GM21390 (cell line): Measurements from ENCODE around the gene LRPPRC.

Experiments
- ATAC-seq: cut with Tn5 transposase; IDR thresholded peaks from one replicate; pipeline ENCODE4 v1.9.1; 2021; ENCODE audit not compliant: unreplicated experiment

The LRPPRC gene

DNA sequence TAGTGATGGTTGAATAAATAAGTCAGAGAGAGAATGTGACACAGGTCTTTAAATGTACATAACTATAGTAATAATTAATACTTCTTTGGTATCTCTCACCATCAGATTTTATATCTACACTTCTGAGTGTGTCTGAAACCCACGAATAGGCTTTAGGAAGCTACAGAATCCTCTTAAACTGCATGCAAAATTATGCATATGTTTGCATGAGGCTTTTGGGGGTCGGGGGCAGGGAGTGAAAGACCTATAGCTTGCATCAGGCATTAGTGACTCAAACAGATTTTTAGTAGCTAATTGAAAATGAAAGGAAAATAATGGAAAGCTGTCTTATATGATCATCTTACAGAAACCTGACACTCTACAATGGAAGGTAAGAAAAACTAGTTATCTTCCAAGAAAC is 14.9 kb downstream of the LRPPRC start:
- ATAC-seq, result no peak

DNA sequence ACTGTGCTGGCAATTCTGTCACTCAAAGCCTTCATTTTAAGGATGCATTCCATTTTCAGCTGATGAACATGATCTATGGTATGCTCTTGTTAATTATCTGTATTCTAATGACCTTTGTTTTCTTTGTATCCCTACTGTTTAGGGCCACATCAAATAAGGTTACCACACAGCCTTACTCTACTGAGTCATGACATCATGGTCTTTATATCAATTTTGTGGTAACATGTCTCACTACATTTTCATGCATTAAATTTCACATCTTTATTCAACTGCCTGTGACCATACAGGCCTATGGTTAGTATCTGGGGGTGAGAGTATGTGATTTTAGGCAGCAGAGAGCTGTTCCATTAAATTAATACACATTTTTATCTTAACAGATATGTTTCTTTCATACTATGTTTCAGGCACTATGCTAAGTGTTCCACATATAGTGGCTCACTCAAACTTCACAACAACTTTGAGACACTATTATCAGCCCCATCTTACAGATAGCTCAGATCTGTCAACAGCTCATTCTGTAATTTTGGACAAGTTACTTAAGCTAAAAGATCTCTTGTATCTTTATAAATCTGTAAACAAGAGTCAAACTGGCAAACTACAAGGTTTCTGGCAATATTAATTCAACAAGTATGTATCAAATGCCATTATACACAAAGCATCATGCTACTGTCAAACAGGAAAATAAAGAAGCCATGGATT is 18.0 kb downstream of the LRPPRC start:
- ATAC-seq, result no peak

DNA sequence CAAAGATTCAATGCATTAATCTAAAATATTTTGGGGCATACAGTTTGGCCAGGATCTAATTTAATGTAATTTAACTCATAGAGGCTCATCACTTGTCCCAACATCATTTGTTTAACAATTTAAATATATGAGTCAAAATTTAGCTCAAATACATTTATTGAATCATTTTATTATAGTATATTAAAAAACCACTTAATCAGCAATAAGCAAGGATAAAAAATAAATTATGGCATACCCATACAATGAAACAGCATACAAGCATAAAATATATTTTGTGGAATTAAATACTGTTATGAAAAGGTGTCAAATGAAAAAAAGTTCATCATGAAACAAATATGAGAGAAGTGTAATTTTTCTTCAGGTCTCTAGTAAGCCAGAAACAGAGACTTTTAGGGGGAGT is 34.9 kb downstream of the LRPPRC start:
- no peak for ATAC-seq

DNA sequence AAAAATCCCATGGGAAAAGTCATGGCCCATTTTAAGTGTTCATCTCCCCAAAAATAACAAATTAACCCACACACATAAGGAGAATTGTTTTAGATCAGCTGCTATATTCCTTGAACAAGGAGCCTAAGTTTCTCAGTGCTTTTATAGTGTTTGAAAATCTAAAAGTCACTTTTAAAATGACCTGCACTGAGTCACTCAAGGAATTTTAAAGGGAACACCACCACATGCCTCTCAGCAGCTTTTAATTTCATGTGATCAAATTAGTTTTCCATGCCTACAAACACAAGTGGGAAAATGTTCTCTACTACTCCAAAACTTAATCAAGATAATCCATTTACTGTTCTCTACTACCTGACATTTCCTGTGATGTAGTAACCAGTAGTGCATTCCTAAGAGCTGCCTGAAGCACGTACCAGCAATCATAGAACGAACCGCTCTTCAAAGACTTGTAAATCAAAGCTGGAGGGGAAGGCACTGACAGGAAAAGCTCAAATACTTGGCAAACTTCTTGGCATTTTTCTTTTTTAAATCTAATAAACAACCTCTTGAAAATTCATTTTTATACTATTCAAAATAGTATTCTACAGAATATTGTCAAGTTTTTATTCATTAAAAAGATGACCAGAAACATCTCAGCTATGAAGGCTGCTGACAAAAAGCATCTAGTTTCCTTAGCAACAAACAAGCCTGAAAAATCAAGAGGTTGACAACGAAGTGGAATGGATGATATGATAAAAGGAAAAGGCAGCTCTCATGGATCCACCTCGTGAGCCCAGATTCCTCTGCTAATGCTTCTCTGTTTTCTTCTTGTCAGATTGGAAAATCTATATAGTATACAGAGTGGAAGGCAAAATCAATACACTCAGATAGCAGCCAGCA is 37.2 kb downstream of the LRPPRC start:
- no peak for ATAC-seq

DNA sequence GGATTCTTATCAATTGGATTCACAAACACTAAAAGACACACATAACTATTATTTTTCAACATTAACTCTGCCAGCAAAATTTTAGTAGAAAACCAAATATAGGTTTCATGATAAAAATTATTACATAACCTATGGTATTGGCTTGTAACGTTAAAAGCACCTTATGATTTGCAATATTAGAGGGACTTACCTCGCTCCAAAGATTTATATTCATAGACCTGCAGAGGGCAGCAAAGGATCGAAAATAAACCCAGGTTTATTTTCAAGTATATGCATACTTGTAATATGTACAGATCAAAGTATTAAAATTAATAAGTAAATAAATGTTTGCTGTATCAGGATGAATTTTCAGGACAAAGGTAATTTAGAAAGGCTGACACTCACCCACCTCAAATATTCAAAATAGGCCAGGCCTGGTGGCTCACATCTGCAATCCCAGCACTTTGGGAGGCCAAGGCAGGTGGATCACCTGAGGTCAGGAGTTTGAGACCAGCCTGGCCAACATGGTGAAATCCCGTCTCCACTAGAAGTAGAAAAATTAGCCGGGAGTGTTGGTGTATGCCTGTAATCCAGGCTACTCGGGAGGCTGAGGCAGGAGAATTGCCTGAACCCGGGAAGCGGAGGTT is 45.3 kb downstream of the LRPPRC start:
- ATAC-seq, result no peak

DNA sequence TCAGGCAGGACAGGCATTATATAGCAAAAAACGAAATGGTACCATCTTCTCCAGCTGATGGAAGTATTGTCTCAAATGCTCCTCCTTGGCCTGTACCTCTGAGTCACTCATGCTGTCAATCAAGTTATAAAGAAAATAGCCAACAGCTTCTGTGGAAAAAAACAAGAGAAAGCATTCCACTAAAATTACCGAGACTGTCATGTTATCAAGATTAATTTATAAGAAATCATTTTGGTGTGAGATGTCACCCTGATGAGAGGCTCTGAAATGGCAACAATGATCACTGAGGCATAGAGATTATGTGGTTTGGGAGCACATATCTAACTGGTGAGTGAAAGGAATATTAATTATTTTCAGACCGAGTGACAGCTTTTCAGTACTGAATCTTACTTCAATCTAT is 47.4 kb downstream of the LRPPRC start:
- ATAC-seq, result no peak

DNA sequence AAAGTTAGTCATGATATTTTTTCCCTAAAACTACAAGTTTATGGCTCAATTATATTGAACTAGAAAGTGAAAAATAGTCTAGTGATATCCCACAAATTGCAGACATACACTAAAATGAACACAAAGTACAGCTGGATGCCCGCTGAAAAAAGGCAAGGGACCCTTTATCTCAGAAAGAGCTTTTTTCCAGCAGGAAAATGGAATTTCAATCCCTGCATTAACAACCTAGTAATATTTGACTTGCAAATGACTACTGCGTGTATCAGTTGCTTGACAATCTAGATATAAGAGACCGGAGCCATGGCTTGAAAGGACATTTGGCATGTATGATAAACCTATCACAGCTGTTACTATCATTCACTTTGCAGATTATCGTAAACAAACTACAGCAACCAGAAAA is 49.1 kb downstream of the LRPPRC start:
- no peak for ATAC-seq

DNA sequence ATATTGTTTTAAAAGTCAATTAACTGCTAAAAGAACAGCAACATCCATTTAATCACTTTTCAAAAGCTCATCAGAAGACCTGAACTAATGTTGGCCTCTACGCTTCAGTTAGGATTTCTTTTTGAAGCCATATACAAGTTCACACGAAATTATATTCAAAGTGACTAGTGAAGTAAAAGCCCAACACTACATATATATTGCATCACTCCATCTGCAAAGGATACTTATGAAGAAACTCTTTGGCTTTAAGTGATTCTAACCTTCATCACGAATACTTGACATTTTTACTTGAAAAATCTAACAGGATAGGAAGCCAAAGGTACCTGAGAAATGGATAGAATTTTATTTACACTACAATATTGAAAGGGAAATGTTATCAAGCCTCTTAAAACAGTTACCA is 50.4 kb downstream of the LRPPRC start:
- ATAC-seq, result no peak

DNA sequence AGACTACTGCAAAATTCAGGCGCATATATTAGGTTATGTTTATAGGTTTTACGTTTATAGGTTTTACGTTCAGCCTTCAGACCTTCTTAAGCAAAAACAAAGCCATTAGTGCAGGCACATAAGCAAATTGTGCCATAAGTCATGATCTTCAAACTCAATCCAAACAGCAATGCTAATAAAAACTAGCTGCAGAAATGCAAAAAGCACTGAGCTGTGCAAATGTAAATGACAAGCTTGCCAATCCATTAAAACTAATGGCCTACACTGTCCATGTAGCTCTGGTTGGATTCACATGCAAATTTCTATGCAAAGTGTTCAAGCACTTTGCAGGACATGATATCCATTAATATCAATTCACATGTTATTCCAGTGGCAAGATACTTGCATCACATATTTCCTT is 50.9 kb downstream of the LRPPRC start:
- ATAC-seq, result no peak

DNA sequence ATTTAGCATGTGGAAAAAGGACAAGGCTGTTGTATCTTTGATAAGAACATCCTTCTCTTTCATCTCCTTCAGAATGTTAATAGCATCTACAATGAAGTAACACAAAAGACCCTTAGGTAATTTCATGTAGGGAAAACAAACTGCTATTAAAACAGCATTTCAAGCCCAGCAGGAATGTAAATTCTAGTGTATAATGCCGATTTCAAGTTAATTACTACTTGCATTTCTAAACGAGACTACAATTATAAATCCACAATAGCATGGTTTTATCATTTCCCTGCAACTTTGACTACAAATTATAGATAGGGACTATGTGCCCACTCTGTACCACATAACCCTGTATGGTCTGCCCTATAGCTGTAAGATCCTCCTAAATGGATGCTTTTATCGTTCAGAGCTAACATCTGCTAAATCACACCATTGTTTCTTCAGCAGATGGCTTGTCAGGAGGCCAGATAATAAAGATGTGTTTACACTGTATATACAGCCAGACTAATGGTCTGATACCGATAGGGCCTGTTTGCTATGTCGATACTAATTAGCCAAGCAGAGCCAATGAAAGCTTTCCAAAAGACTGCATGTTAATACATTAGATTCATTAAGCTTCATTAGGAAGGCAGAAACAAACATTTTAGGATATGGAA is 51.9 kb downstream of the LRPPRC start:
- ATAC-seq, result no peak

DNA sequence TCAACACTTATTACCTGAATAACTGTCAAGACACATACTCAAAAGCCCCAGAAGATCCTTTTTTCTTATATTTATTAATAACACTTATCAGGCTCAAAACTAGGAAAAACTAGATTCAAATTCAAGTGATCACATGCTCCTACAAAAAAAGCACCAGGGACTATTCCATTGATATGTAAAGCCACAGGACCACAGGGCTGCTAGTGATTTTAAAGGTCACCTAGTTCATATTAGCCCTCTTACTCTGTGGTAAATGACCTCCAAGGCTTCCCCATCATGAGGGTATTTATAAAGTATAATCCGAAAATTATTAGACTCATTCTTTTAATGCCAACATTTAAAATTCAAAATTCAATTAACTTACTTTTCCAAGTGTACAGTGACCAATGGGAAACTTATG is 52.5 kb downstream of the LRPPRC start:
- ATAC-seq, result no peak

DNA sequence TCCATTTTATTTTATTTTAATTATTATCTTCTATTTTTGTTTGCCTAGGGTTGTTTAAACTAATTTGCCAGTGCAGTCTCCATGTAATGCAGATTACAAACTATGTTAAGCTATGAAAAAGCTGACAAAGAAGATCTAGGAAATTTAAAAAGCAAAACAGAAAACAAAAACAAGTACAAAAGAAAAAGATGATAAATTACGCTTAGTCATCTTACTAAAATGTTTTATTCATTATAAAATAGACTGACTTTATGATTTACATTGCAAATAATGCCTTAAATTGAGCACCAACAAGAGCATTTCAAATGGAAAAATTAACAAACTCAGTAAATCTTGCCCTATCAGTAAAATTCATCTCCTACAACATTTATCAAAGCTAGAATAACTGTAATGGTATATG is 52.9 kb downstream of the LRPPRC start:
- no peak for ATAC-seq

DNA sequence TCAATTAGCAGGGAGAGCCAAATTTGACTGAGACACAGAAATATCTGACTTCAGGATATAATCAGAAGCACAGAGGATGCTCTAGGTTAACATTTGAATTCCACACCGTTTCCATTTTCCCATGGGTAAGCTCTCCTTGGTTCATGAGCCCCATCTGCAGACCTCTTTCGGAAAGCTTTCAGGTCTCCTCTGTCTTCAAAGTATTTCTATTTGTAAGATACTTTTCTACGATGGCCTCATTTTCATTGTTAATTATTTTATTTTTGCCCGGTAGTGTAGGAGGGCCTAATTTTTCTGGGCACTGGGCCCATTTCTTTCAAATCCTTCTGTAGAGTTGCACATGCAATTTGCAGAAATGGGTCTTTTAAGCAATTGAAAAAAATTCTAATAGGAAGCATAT is 53.8 kb downstream of the LRPPRC start:
- no peak for ATAC-seq

DNA sequence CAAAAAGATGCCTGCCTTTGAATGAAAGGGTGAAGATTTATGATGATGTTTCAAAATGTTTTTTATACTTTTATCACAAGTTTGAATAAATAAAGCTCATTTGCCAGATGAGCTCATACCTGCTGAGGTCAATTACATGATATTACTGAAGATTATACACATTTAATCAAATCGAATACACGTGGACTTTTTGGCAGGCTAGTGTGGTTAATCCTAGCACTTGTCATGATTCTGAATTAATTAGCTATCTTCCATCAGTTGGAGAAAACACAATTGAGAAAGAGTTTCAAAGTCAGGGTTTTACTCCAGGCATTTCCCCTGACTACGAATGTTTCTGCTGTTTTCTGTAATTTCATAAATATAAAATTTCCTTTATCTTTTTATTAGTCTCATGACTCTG is 54.4 kb downstream of the LRPPRC start:
- ATAC-seq, result no peak

DNA sequence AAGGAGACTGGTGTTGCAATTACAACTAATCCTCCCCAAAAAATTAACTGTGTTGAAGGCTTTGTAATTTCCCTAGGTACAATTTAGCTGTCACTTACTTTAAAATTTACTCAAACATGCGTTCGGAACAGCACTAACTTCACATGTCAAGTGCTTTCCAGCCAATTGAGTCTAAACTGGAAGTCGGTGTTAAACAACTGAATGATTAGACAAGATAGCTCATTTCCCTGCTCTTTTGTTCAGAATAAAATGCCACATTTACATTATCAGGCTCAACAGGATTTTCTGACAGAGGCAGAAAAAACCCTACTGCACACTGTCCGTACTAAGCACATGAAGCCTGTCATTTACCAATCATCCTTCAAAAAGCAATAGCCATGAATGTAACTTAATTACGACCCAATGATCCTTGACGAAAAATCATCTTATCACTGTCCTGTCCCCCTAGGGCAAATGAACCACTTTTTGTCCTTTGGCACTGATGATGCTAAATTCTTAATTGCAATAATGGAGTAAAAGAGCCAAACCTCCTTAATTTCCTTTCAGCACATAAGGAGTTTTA is 56.0 kb downstream of the LRPPRC start:
- ATAC-seq, result no peak

DNA sequence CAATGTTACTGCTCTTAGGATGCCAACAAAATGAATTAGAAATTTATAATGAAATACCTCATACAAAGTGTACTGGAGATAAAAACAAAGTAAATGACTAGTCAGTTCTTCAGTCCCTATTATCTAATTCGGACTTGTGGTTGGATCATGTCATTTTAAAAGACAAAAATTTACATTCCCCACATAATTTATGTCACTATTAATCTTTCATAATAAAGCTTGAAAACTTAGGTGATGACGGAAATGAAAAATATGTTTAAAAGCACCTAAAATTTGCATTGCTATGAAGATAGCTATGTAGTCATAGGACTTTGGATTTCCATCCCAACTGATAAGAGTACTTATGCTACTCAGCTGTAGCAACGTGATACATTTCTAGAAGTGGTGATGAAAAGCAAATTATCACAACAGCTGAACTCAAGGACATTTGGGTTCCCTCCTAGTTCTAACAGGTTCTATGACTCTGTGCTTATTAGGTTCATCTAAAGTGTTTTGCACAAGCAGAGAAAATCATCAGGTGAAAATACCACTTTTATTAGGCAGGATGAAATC is 58.4 kb downstream of the LRPPRC start:
- no peak for ATAC-seq

DNA sequence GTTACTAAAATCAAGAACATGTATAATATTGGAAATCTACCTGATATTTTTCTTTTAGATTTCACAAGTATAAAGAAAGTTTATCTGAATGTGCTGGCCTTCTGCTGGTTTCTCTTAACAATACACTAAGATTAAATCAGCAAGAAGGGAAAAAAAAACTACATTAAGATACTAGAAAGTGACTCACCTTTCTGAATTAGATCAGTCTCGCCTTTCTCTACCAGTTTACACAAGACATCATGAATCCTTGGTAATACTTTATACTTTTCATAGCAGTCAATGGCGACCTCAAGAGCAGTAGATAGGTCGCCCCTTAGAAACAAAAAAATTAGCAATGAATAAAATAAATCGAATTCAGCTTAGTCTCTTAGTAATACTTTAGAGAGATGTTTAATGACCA is 61.2 kb downstream of the LRPPRC start:
- no peak for ATAC-seq

DNA sequence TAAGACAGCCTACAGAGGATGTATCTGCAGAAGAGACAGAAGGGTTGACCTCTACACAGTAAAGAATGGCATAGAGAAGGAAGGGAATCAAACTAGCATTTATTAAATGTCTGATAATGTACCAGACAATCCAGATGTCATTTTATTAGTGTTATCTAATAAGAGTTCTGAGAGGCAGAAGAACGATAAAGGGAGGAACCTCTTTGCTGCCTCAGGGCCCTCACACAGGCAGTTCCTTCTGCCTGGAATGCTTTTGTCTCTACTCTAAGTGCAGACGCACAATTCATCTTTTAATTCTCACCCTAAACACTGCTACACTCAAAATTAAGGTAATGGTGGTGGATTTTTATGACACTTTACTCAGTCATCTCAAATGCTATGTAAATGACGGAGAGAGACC is 64.5 kb downstream of the LRPPRC start:
- no peak for ATAC-seq

DNA sequence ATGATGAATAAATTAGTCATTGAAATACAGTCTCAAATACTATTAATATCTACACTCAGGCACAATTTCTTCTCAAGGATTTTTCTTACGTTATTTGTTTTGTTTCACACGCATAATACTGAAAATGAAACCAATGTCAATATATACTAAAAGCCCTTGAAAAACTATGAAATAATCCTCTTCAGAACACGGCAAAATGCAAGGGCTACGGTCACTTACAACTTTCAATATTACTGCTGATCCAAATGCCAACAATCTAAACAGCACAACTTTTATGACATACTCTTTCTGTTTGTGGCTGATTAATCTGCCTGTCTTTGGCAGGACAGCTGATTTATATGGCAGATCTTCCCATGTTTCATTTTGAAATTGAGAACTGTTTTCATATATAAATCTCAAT is 68.3 kb downstream of the LRPPRC start:
- peak; percentile 53 for ATAC-seq

DNA sequence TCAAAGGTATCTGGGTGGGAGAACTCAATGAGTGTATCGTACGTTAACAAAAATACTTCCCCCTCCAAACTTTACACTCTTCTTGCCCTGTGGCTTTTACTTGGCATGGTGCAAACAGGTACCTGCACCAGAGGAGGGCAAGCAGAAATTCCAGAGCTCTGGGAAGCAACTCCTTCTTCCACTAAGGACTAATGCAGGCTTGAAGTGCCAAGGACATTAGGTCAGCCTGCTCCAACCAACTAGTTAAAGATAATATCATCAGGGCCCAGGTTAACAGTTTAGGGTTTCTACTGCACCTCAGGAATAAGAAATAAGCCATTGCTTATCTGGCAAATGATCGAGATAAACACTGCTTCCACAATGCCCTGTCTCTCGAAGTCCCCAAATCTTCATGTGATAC is 70.4 kb downstream of the LRPPRC start:
- no peak for ATAC-seq

DNA sequence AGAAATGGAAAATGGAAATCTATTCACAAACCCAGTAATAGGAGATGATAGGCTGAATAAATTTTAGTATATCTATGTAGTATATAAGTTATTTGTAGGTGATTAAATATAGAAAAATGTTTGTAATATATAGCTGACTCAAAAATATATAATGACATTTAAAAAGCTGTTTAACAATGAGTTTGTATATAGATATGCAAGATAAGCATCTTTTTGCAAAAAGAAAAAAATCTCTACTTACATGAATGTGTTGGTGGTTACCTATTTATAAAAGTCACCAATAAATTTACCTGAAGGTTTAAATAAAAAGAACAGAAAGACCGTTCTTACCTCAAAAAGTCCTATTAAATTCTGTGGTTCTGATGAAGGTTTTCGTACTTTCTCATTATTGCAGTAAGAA is 71.3 kb downstream of the LRPPRC start:
- no peak for ATAC-seq
